HEK293 (cell line): ENCODE data around the gene GBF1.

ENCODE experiments used
- GLI4 ChIP-seq: fragments of 450-650 bp; formaldehyde crosslinking; IDR thresholded peaks from 2 replicates; pipeline ENCODE4 v1.5.1; 2016; ENCODE audit warnings: missing biosample characterization, missing genetic modification characterization
- GLIS1 ChIP-seq: fragments of 450-650 bp; formaldehyde crosslinking; IDR thresholded peaks from 2 replicates; pipeline ENCODE4 v1.5.1; 2016; ENCODE audit warnings: missing biosample characterization, missing genetic modification characterization
- GLIS2 ChIP-seq: fragments of 450-650 bp; formaldehyde crosslinking; IDR thresholded peaks from 2 replicates; pipeline ENCODE4 v1.5.1; 2016; ENCODE audit warnings: missing biosample characterization, missing genetic modification characterization
- KLF1 ChIP-seq: fragments of 450-650 bp; formaldehyde crosslinking; IDR thresholded peaks from 2 replicates; pipeline ENCODE4 v1.5.1; 2016; ENCODE audit warnings: missing biosample characterization, missing genetic modification characterization
- KLF17 ChIP-seq: fragments of 450-650 bp; formaldehyde crosslinking; IDR thresholded peaks from 2 replicates; pipeline ENCODE4 v1.5.1; 2016; ENCODE audit warnings: missing biosample characterization, missing genetic modification characterization
- MEIS1 ChIP-seq: sonication (generic); formaldehyde crosslinking; IDR thresholded peaks from 2 replicates; pipeline ENCODE4 v1.8.1; 2022; ENCODE audit warnings: missing genetic modification reagents, mild to moderate bottlenecking, borderline replicate concordance
- OSR2 ChIP-seq: fragments of 450-650 bp; formaldehyde crosslinking; IDR thresholded peaks from 2 replicates; pipeline ENCODE4 v1.5.1; 2016; ENCODE audit warnings: missing biosample characterization, missing genetic modification characterization
- PATZ1 ChIP-seq: fragments of 450-650 bp; formaldehyde crosslinking; IDR thresholded peaks from 2 replicates; pipeline ENCODE4 v1.5.1; 2016; ENCODE audit warnings: missing biosample characterization, missing genetic modification characterization
- PRDM6 ChIP-seq: fragments of 450-650 bp; formaldehyde crosslinking; IDR thresholded peaks from 2 replicates; pipeline ENCODE4 v1.5.1; 2017; ENCODE audit warnings: missing biosample characterization, missing genetic modification characterization
- SCRT2 ChIP-seq: fragments of 450-650 bp; formaldehyde crosslinking; IDR thresholded peaks from 2 replicates; pipeline ENCODE4 v1.5.1; 2016; ENCODE audit warnings: missing biosample characterization, missing genetic modification characterization
- YY1 ChIP-seq: fragments of 450-650 bp; formaldehyde crosslinking; IDR thresholded peaks from 2 replicates; pipeline ENCODE4 v1.5.1; 2018; ENCODE audit warnings: missing biosample characterization, missing genetic modification characterization
- ZBTB20 ChIP-seq: fragments of 450-650 bp; formaldehyde crosslinking; IDR thresholded peaks from 2 replicates; pipeline ENCODE4 v1.5.1; 2016; ENCODE audit warnings: missing biosample characterization, missing genetic modification characterization
- ZBTB6 ChIP-seq: fragments of 450-650 bp; formaldehyde crosslinking; IDR thresholded peaks from 2 replicates; pipeline ENCODE4 v1.5.1; 2017; ENCODE audit warnings: missing biosample characterization, missing genetic modification characterization
- ZBTB7A ChIP-seq: fragments of 450-650 bp; formaldehyde crosslinking; IDR thresholded peaks from 2 replicates; pipeline ENCODE4 v1.5.1; 2016; ENCODE audit warnings: low read depth, missing biosample characterization, missing genetic modification characterization
- ZFP37 ChIP-seq: fragments of 450-650 bp; formaldehyde crosslinking; IDR thresholded peaks from 2 replicates; pipeline ENCODE4 v1.5.1; 2016; ENCODE audit warnings: missing biosample characterization, missing genetic modification characterization
- ZFP69B ChIP-seq: fragments of 450-650 bp; formaldehyde crosslinking; IDR thresholded peaks from 2 replicates; pipeline ENCODE4 v1.5.1; 2016; ENCODE audit warnings: missing biosample characterization, missing genetic modification characterization
- ZIC2 ChIP-seq: fragments of 450-650 bp; formaldehyde crosslinking; IDR thresholded peaks from 2 replicates; pipeline ENCODE4 v1.5.1; 2016; ENCODE audit warnings: missing biosample characterization, missing genetic modification characterization
- ZNF2 ChIP-seq: fragments of 450-650 bp; formaldehyde crosslinking; IDR thresholded peaks from 2 replicates; pipeline ENCODE4 v1.5.1; 2016; ENCODE audit warnings: missing biosample characterization, missing genetic modification characterization
- ZNF214 ChIP-seq: fragments of 450-650 bp; formaldehyde crosslinking; IDR thresholded peaks from 2 replicates; pipeline ENCODE4 v1.5.1; 2017; ENCODE audit warnings: missing biosample characterization, mild to moderate bottlenecking, missing genetic modification characterization, borderline replicate concordance
- ZNF221 ChIP-seq: fragments of 450-650 bp; formaldehyde crosslinking; IDR thresholded peaks from 2 replicates; pipeline ENCODE4 v1.5.1; 2017; ENCODE audit warnings: missing biosample characterization, missing genetic modification characterization, borderline replicate concordance
- ZNF341 ChIP-seq: fragments of 450-650 bp; formaldehyde crosslinking; IDR thresholded peaks from 2 replicates; pipeline ENCODE4; 2016; ENCODE audit warnings: low read depth, missing biosample characterization, missing genetic modification characterization
- ZNF366 ChIP-seq: fragments of 450-650 bp; formaldehyde crosslinking; conservative IDR thresholded peaks from 2 replicates; pipeline ENCODE4 v1.5.1; 2016; ENCODE audit warnings: missing biosample characterization, missing genetic modification characterization
- ZNF423 ChIP-seq: fragments of 450-650 bp; formaldehyde crosslinking; IDR thresholded peaks from 2 replicates; pipeline ENCODE4 v1.5.1; 2016; ENCODE audit warnings: missing biosample characterization, missing genetic modification characterization
- ZNF548 ChIP-seq: fragments of 450-650 bp; formaldehyde crosslinking; IDR thresholded peaks from 2 replicates; pipeline ENCODE4 v1.5.1; 2016; ENCODE audit warnings: missing biosample characterization, missing genetic modification characterization
- ZNF561 ChIP-seq: fragments of 450-650 bp; IDR thresholded peaks from 2 replicates; pipeline ENCODE4 v1.5.1; 2018; ENCODE audit warnings: missing biosample characterization, missing genetic modification characterization, borderline replicate concordance
- ZNF600 ChIP-seq: fragments of 450-650 bp; formaldehyde crosslinking; IDR thresholded peaks from 2 replicates; pipeline ENCODE4 v1.5.1; 2016; ENCODE audit warnings: missing biosample characterization, missing genetic modification characterization
- ZNF629 ChIP-seq: fragments of 450-650 bp; formaldehyde crosslinking; IDR thresholded peaks from 2 replicates; pipeline ENCODE4 v1.5.1; 2017; ENCODE audit warnings: missing biosample characterization, missing genetic modification characterization
- ZNF639 ChIP-seq: fragments of 450-650 bp; formaldehyde crosslinking; IDR thresholded peaks from 2 replicates; pipeline ENCODE4 v1.5.1; 2016; ENCODE audit warnings: missing biosample characterization, missing genetic modification characterization
- ZNF654 ChIP-seq: fragments of 450-650 bp; formaldehyde crosslinking; IDR thresholded peaks from 2 replicates; pipeline ENCODE4 v1.5.1; 2016; ENCODE audit warnings: low read depth, missing biosample characterization, missing genetic modification characterization
- ZNF660 ChIP-seq: fragments of 450-650 bp; IDR thresholded peaks from 2 replicates; pipeline ENCODE4 v1.5.1; 2018; ENCODE audit warnings: missing biosample characterization, mild to moderate bottlenecking, missing genetic modification characterization
- ZNF692 ChIP-seq: fragments of 450-650 bp; formaldehyde crosslinking; IDR thresholded peaks from 2 replicates; pipeline ENCODE4 v1.5.1; 2016; ENCODE audit warnings: missing biosample characterization, missing genetic modification characterization

Gene GBF1

GRCh38 chr10:102231357-102232318, 13.7 kb upstream of the GBF1 start (continued):
- 0 out of 2 replicates have a peak, but pooled peaks have one; percentile 40 for TF ChIP-seq KLF17 (tag by site-specific recombination)
- TF ChIP-seq ZNF548 (tag by site-specific recombination): no peak
- TF ChIP-seq ZFP69B: peak; percentile 74
- peak; percentile 60; the same call in 1 of the 2 replicates for TF ChIP-seq ZNF692 (tag by site-specific recombination)
- peak; percentile 27; the same call in 1 of the 2 replicates for TF ChIP-seq YY1 (tag by site-specific recombination)
- TF ChIP-seq GLIS2: peak; percentile 78
- peak; percentile 32; the same call in 1 of the 2 replicates for TF ChIP-seq ZNF341
- peak; percentile 92 for TF ChIP-seq ZBTB20 (tag by site-specific recombination)
- TF ChIP-seq ZNF600 (tag by site-specific recombination): peak; percentile 61
- no peak for TF ChIP-seq PRDM6
- TF ChIP-seq ZNF366: no peak
- peak; percentile 74 for TF ChIP-seq PATZ1 (tag by site-specific recombination)
- TF ChIP-seq ZNF214 (tag by site-specific recombination): no peak
- TF ChIP-seq ZBTB7A (tag by site-specific recombination): peak; percentile 89
- 0 out of 2 replicates have a peak, but pooled peaks have one; percentile 9 for TF ChIP-seq SCRT2 (tag by site-specific recombination)
- TF ChIP-seq ZIC2 (tag by site-specific recombination): peak; percentile 84
- TF ChIP-seq ZNF2 (tag by site-specific recombination): 0 out of 2 replicates have a peak, but pooled peaks have one; percentile 64
- TF ChIP-seq ZNF423 (tag by site-specific recombination): peak; percentile 70; the same call in 1 of the 2 replicates
- TF ChIP-seq ZFP37 (tag by site-specific recombination): peak; percentile 59; the same call in 1 of the 2 replicates
- TF ChIP-seq GLIS1 (tag by site-specific recombination): peak; percentile 56; the same call in 1 of the 2 replicates
- TF ChIP-seq ZBTB6: peak; percentile 8; the same call in 1 of the 2 replicates
- TF ChIP-seq ZNF654 (tag by site-specific recombination): peak; percentile 37
- peak; percentile 81 for TF ChIP-seq ZNF660 (tag by site-specific recombination)
- TF ChIP-seq ZNF629 (tag by site-specific recombination): peak; percentile 32
- no peak for TF ChIP-seq MEIS1 (CRISPR knock-in tag)
- peak; percentile 41 for TF ChIP-seq OSR2 (tag by site-specific recombination)
- TF ChIP-seq GLI4 (tag by site-specific recombination): no peak
- no peak for TF ChIP-seq ZNF221 (tag by site-specific recombination)
- peak; percentile 79; the same call in 1 of the 2 replicates for TF ChIP-seq ZNF561
- TF ChIP-seq ZNF639 (tag by site-specific recombination): peak; percentile 74
- no peak; the same call in 1 of the 2 replicates for TF ChIP-seq KLF1 (tag by site-specific recombination)
